Neuronal stem cell (in vitro differentiated cells): Measurements from ENCODE around the gene HOXA5.

Experiments used
- DNase-seq: peaks from one replicate; pipeline ENCODE4 v3.0.0-alpha.2; 2013; ENCODE audit warnings: low spot score
- H2AFZ ChIP-seq: one replicate; pipeline ENCODE4 v1.6.1; 2013; ENCODE audit warnings: mild to moderate bottlenecking, low read length, inconsistent platforms
- H2AK5ac ChIP-seq: 2 replicates; pipeline ENCODE4 v1.6.1; 2013; ENCODE audit warnings: low read depth, mild to moderate bottlenecking, inconsistent platforms, low read length, moderate library complexity, mixed read lengths
- H2BK120ac ChIP-seq: 2 replicates; pipeline ENCODE4 v1.6.1; 2013; ENCODE audit warnings: low read depth, mild to moderate bottlenecking, inconsistent platforms, low read length, moderate library complexity, mixed read lengths
- H2BK12ac ChIP-seq: one replicate; pipeline ENCODE4 v1.6.1; 2013; ENCODE audit warnings: low read length, inconsistent platforms
- H2BK15ac ChIP-seq: 2 replicates; pipeline ENCODE4 v1.6.1; 2013; ENCODE audit warnings: mild to moderate bottlenecking, low read length, inconsistent platforms, mixed read lengths
- H2BK5ac ChIP-seq: one replicate; pipeline ENCODE4 v1.6.1; 2013; ENCODE audit warnings: inconsistent platforms, mild to moderate bottlenecking, low read length, moderate library complexity
- H3K14ac ChIP-seq: one replicate; pipeline ENCODE4 v1.6.1; 2013; ENCODE audit warnings: low read length, inconsistent platforms
- H3K18ac ChIP-seq: 2 replicates; pipeline ENCODE4 v1.6.1; 2013; ENCODE audit warnings: low read length, inconsistent platforms
- H3K23ac ChIP-seq: 2 replicates; pipeline ENCODE4 v1.6.1; 2013; ENCODE audit warnings: low read depth, mild to moderate bottlenecking, mixed read lengths, low read length, inconsistent platforms; ENCODE audit not compliant: poor library complexity
- H3K27ac ChIP-seq: replicated peaks from 3 replicates; pipeline ENCODE4 v1.5.1; 2013; ENCODE audit warnings: low read length, inconsistent platforms
- H3K27me3 ChIP-seq, 3 experiments: 2 replicates each; pipeline ENCODE4 v1.6.1; 2013; ENCODE audit warnings: low read length in 3 of 3, mild to moderate bottlenecking in 2 of 3, inconsistent platforms in 1 of 3, low read depth in 1 of 3, mixed read lengths in 1 of 3, moderate library complexity in 1 of 3; ENCODE audit not compliant: control insufficient read depth in 3 of 3, insufficient read depth in 3 of 3
- H3K36me3 ChIP-seq, 2 donors: replicated peaks in 1 of 2; 2 replicates each; pipeline ENCODE4 v1.6.1; 2013; ENCODE audit warnings: low read length in 2 of 2; ENCODE audit not compliant: control insufficient read depth in 2 of 2, insufficient read depth in 2 of 2
- H3K4ac ChIP-seq: 2 replicates; pipeline ENCODE4 v1.6.1; 2013; ENCODE audit warnings: inconsistent platforms, mild to moderate bottlenecking, low read length, moderate library complexity
- H3K4me1 ChIP-seq, 2 donors: 1 replicate in 1 of 2; 2 replicates in 1 of 2; pipeline ENCODE4 v1.6.1; 2013; ENCODE audit warnings: low read length in 2 of 2, low read depth in 1 of 2; ENCODE audit not compliant: control insufficient read depth in 2 of 2, insufficient read depth in 1 of 2
- H3K4me2 ChIP-seq: one replicate; pipeline ENCODE4 v1.6.1; 2013; ENCODE audit warnings: mild to moderate bottlenecking, low read length, inconsistent platforms; ENCODE audit not compliant: insufficient read depth, poor library complexity, severe bottlenecking
- H3K4me3 ChIP-seq, 2 donors: 2 replicates each; pipeline ENCODE4 v1.5.1; 2013; ENCODE audit warnings: low read length in 2 of 2, mild to moderate bottlenecking in 2 of 2, inconsistent platforms in 1 of 2, moderate library complexity in 1 of 2
- H3K79me1 ChIP-seq: one replicate; pipeline ENCODE4 v1.6.1; 2013; ENCODE audit warnings: low read depth, mild to moderate bottlenecking, inconsistent platforms, low read length, moderate library complexity
- H3K9ac ChIP-seq: one replicate; pipeline ENCODE4 v1.6.1; 2013; ENCODE audit warnings: mild to moderate bottlenecking, low read depth, low read length, inconsistent platforms; ENCODE audit not compliant: poor library complexity
- H3K9me3 ChIP-seq, 2 donors: replicated peaks in 1 of 2; 2 replicates each; pipeline versions ENCODE3 to v1.6.1; 2013; ENCODE audit warnings: low read length in 2 of 2, mild to moderate bottlenecking in 2 of 2, inconsistent platforms in 1 of 2, low read depth in 1 of 2, mixed read lengths in 1 of 2, moderate library complexity in 1 of 2; ENCODE audit not compliant: control insufficient read depth in 2 of 2, insufficient read depth in 1 of 2
- H4K8ac ChIP-seq: one replicate; pipeline ENCODE4 v1.6.1; 2013; ENCODE audit warnings: low read depth, mild to moderate bottlenecking, inconsistent platforms, low read length, moderate library complexity
- H4K91ac ChIP-seq: one replicate; pipeline ENCODE4 v1.6.1; 2013; ENCODE audit warnings: low read length, low read depth, mild to moderate bottlenecking, inconsistent platforms; ENCODE audit not compliant: poor library complexity
- WGBS, 2 donors: extraction: QIAGEN DNeasy Blood & Tissue Kit; methylation state at CpG; one replicate each; pipeline ENCODE4 v1.1.7; 2013; ENCODE audit warnings: missing lambda C conversion rate in 2 of 2, mixed read lengths in 1 of 2; ENCODE audit not compliant: insufficient read length in 2 of 2, insufficient replicate concordance in 1 of 2; ENCODE audit errors: extremely low coverage in 2 of 2; 5-methylcytosine and 5-hydroxymethylcytosine counted together

The HOXA5 gene

DNA sequence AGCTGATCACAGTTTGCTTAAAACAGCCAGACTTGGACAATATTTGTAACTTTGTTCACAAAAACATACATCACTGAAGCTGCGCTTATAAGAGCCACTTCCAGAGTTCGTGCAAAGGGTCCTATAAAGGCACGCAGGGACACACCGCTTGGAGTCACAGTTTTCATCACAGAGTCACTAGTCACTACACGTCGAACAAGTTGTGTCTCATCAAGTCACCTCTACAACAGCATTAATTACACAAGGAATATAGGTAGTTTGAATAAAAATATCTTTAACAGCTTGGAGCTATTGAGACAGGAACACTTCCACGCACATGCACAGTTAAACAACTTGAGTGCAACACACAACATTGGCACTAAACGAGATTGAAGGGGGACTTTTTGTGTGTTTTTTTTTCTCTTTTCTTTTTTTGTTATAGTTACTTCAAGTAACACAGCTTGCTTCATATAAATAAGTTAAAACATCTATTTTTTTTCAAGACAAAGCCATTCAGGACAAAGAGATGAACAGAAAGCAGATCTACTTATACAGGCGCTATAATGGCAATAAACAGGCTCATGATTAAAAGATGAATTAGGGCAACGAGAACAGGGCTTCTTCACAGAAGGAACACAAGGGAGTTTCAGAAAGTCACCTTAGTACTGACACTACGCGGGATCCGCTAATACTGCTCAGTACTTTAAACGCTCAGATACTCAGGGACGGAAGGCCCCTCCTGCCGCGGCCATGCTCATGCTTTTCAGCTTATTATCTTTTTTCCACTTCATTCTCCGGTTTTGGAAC, 2.2 kb downstream of the HOXA5 start:
- no peak overlapping the region for H3K9ac ChIP-seq
- no peak overlapping the region for H4K91ac ChIP-seq
- H3K4me1 ChIP-seq, result no peaks in the 10 kb centered on the region
- no peaks in the 10 kb centered on the region for H3K79me1 ChIP-seq
- H3K4me3 ChIP-seq, result no peak overlapping the region
- no peak overlapping the region for H3K27ac ChIP-seq
- H2AFZ ChIP-seq, result peak overlapping the region; percentile 87
- H3K4me2 ChIP-seq, result no peak overlapping the region
- no peak overlapping the region for H2BK120ac ChIP-seq
- H2BK15ac ChIP-seq, result no peak overlapping the region
- no peak overlapping the region for H3K18ac ChIP-seq
- H3K9me3 ChIP-seq, result peaks cover 0 to 5% of the 10 kb centered on the region in 2 donors
- H3K4ac ChIP-seq, result no peak overlapping the region
- no peak overlapping the region for H4K8ac ChIP-seq
- no peaks in the 10 kb centered on the region for H3K36me3 ChIP-seq
- no peak overlapping the region for H2BK12ac ChIP-seq
- no peak for DNase-seq
- H2BK5ac ChIP-seq, result no peak overlapping the region
- no peak overlapping the region for H2AK5ac ChIP-seq
- peaks cover 53 to 100% (median 100%) of the 10 kb centered on the region in 3 experiments for H3K27me3 ChIP-seq
- no CpG with 5 or more reads among the region's 18 CpGs for WGBS, 2 donors
- H3K23ac ChIP-seq, result no peak overlapping the region
- H3K14ac ChIP-seq, result no peak overlapping the region

DNA sequence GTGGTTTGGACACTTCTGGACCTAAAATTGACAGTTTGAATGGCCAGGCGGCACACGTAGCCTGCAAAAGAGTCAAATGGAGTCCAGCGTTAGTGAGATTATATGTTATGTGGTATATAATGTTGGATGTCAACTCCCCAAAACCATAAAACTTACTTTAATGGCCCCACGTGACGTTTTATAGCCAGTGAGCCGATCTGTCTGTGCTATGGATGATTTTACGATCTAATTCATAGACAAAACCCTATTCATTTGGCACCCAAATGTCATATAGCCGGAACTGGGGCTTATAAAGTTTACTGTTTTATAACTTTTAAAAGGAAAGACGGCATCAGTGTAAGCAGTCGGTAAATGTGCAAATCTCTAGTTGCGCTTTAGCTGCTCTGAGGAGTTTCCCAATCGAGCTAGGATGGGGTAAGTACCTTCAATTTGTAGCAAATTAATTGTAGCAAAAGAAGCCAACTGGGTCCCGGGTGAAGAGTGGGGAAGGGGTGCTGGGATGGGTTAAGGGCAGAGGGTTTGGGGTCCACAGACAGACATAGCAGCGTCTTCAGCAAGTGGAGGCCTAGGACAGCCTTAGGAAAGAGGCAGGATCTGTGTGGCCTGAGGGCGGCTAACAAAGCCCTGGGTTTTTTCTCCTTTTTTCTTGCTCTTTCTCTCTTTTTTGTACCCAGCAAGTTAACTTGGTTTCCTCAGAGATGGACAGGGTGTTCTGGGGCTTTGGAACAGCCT, 3.2 kb downstream of the HOXA5 start:
- Histone ChIP-seq H2AK5ac (no peak overlapping the region), H3K23ac (no peak overlapping the region), H2BK5ac (no peak overlapping the region), H3K9ac (no peak overlapping the region), H2BK12ac (no peak overlapping the region), H2AFZ (peak overlapping the region; percentile 92), H3K79me1 (no peaks in the 10 kb centered on the region), H2BK15ac (no peak overlapping the region), H4K8ac (no peak overlapping the region), H3K14ac (no peak overlapping the region), H4K91ac (no peak overlapping the region), H3K4me3 (no peak overlapping the region), H3K4me2 (no peak overlapping the region), H2BK120ac (no peak overlapping the region), H3K4me1 (no peaks in the 10 kb centered on the region), H3K18ac (no peak overlapping the region), H3K27ac (no peak overlapping the region), H3K27me3 (peaks cover 46 to 100% (median 100%) of the 10 kb centered on the region in 3 experiments), H3K9me3 (peaks cover 0 to 5% of the 10 kb centered on the region in 2 donors), H3K36me3 (no peaks in the 10 kb centered on the region), H3K4ac (no peak overlapping the region)
- no CpG with 5 or more reads among the region's 15 CpGs for WGBS, 2 donors
- DNase-seq, result no peak

DNA sequence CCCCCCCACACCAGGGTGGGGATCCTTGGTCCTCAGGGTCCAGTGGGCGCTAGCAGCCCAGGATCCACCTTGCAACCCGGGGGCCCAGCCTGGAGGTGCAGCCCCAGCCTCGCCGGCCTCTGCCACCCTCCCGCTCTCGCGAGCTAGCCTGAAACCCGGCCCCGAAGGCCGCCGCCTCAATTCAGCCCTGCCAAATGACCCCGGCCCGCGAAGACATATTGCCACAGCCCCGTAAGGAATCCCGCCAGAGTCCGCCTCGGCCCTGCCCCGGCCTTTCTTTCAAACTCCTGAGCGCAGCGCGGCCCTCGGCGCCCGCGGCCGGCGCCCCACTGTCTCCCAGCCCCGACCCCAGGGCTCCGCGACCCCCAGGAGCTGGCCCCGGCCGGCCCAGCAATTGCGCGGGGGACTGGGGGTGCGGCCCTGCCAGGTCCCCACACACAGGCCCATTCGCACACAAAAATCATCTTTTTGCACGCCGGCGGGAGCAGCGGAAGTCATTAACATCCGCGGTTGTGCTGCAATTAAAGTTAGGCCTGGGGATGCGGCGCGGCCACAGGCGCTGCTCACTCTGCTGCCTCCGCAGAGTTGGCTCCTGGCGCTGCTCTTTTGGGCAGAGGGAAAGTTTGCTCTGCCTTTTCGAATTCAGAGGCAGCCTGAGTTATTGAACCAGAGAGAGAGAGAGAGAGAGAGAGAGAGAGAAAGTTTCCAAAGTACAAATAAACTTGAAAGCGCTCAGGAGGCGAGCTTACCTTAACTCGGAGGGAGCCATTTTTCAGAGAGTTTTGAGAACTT, 4.0 kb downstream of the HOXA5 start:
- no peak for DNase-seq

More for the DNA sequence above, 4.0 kb downstream of the HOXA5 start:
- Histone ChIP-seq H3K4me3 (no peak overlapping the region), H3K14ac (no peak overlapping the region), H4K91ac (no peak overlapping the region), H3K27ac (no peak overlapping the region), H3K9me3 (peaks cover 0 to 5% of the 10 kb centered on the region in 2 donors), H3K79me1 (no peaks in the 10 kb centered on the region), H3K9ac (no peak overlapping the region), H3K4me2 (no peak overlapping the region), H3K4ac (no peak overlapping the region), H4K8ac (no peak overlapping the region), H3K18ac (no peak overlapping the region), H2BK15ac (no peak overlapping the region), H3K23ac (peak overlapping the region; percentile 37), H3K4me1 (no peaks in the 10 kb centered on the region), H2AFZ (peak overlapping the region; percentile 92), H2AK5ac (no peak overlapping the region), H2BK120ac (no peak overlapping the region), H2BK12ac (no peak overlapping the region), H2BK5ac (no peak overlapping the region), H3K27me3 (peaks cover 39 to 100% (median 97%) of the 10 kb centered on the region in 3 experiments), H3K36me3 (no peaks in the 10 kb centered on the region)
- no CpG with 5 or more reads among the region's 53 CpGs for WGBS, 2 donors
